Activated T-cell treated with anti-CD3 and anti-CD28 coated beads, Interleukin-2, amount 50 U/mL, for 24 hours (primary cell): ENCODE data around the gene BRSK2.

Source experiments
- DNase-seq: peaks from one replicate; pipeline ENCODE4 v3.0.0-alpha.2; 2020
- H3K27ac Mint-ChIP-seq: 2 replicates; pipeline ENCODE4 v1.8.0; 2020; ENCODE audit warnings: mild to moderate bottlenecking, mixed read lengths
- H3K27me3 Mint-ChIP-seq: 2 replicates; pipeline ENCODE4 v1.8.0; 2020; ENCODE audit warnings: mixed read lengths
- H3K36me3 Mint-ChIP-seq: 2 replicates; pipeline ENCODE4 v1.8.0; 2020; ENCODE audit warnings: low read depth, mixed read lengths
- H3K4me1 Mint-ChIP-seq: 2 replicates; pipeline ENCODE4 v1.8.0; 2020; ENCODE audit warnings: low read depth, mixed read lengths
- H3K4me3 Mint-ChIP-seq: 2 replicates; pipeline ENCODE4 v1.8.0; 2020; ENCODE audit warnings: mild to moderate bottlenecking, moderate library complexity, mixed read lengths
- H3K9me3 Mint-ChIP-seq: 2 replicates; pipeline ENCODE4 v1.8.0; 2020; ENCODE audit warnings: mixed read lengths

The BRSK2 gene

DNA sequence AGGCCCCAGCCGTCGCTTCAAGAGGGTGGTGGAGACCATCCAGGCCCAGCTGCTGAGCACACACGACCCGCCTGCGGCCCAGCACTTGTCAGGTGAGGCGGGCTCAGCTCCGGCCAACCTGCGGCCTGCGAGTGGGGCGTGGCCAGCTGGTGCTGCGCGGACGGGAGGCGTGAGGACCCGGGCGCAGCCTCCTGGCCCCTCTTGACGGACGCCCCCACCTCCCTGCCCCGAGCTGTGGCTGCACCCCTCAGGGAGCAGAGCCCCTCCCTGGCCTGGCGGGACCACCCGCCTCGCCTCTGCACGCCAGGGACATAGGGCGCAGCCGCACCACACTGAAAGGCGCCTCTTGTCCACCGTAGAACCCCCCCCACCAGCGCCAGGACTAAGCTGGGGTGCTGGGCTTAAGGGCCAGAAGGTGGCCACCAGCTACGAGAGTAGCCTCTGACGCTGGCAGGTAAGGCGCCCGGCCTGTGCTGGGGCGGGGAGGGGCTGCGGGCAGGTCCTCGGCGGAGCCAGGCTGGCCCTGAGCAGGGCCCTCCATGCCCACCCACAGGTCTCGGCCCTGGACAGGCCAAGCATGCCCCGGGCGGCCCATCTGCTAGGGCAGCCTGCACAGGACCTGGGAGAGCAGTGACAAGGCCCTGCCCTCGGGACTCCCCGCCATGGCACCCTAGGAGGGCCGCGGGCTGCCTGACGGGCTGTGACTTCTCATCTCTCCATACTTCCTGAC is 67.0 kb downstream of the BRSK2 start:
- no peak for DNase-seq
- no peaks in the 10 kb centered on the region for H3K27me3 Mint-ChIP-seq
- H3K4me3 Mint-ChIP-seq: no peak overlapping the region
- no peaks in the 10 kb centered on the region for H3K36me3 Mint-ChIP-seq
- H3K27ac Mint-ChIP-seq: no peak overlapping the region
- H3K4me1 Mint-ChIP-seq: no peaks in the 10 kb centered on the region
- H3K9me3 Mint-ChIP-seq: no peaks in the 10 kb centered on the region

DNA sequence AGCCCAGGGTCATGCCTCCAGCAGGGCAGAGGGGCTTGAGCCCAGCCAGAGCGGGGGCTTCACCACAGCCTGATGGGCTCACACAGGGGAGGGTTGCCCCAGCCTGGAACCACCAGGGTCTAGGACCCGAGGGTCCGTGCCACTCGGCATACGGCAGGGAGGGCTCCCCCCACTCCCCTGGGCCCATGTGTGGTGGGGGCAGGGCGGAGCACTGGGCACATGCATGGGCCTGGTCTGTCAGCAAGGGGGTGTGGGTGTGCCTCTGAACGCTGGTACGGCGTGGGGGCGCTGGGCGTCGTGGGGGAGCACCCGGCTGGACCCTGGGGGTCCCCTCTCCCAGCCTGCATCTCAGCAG is 67.6 kb downstream of the BRSK2 start:
- no peaks in the 10 kb centered on the region for H3K36me3 Mint-ChIP-seq
- DNase-seq: no peak
- no peaks in the 10 kb centered on the region for H3K4me1 Mint-ChIP-seq
- H3K9me3 Mint-ChIP-seq: no peaks in the 10 kb centered on the region
- H3K27me3 Mint-ChIP-seq: no peaks in the 10 kb centered on the region
- H3K27ac Mint-ChIP-seq: no peak overlapping the region
- H3K4me3 Mint-ChIP-seq: no peak overlapping the region

DNA sequence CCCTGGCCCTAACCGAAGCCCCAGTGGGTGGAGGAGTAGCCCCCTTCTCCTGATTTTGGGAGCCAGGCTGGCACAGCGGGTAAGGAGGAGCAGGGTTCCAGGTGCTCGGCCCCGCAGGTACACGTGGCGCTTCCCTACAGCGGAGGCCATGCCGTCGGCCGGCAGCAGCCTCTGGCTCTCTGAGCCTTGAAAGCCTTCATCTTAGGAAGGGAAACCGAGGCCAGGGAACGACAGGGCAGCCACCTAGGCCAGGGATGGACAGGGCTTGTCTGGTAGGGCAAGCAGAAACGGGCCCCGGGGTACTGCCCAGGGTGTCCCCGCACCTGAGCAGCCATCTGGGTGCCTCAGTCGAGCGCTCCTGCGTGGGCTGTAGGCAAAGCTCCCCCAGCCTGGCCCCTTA is 68.1 kb downstream of the BRSK2 start:
- no peaks in the 10 kb centered on the region for H3K36me3 Mint-ChIP-seq

DNA sequence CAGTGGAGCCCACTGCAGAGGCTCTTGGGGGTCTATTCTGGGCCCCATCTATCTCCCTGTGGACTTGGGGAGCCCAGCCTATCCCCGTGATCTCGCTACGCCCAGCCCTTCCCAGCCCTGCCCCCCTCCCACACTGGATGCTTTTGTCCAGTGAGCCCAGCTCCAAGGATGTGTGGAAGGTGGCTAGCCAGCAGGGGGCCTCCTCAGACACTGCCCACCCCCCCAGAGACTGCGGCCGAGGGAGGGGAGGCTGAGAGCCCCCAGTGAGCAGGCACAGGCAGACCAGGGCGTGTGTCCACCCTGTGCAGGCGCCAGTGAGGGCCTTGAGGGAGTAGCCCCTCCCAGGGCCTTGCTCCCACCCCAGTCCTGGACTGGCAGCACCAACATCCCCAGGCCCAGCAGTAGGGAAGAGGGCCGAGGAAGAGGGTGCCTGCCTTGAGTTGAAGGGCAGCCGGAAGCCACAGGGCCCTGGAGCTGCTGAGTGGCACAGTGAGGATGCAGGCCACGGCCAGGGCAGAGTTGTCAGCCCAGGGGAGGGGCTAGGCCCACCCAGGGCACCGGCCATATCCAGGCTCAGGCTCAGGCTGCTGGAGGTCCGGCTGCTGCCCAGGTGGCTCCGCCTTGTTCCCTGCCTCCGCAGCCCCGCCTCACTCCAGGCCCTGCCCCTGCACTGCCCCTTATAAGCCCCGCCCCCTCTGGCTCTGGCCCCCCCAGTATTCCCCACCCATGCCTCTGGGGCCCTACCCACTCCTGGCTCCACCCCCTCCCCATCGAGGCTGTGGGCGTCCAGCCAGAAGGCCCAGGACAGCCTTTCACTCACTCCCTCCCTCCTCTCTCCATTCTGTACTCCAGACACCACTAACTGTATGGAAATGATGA is 68.8 kb downstream of the BRSK2 start:
- Mint-ChIP-seq H3K36me3 (no peaks in the 10 kb centered on the region), H3K4me3 (no peak overlapping the region), H3K9me3 (no peaks in the 10 kb centered on the region), H3K27me3 (no peaks in the 10 kb centered on the region), H3K4me1 (no peaks in the 10 kb centered on the region), H3K27ac (no peak overlapping the region)
- no peak for DNase-seq

More for the DNA sequence above, 68.1 kb downstream of the BRSK2 start:
- no peak for DNase-seq
- Mint-ChIP-seq H3K4me3 (no peak overlapping the region), H3K27me3 (no peaks in the 10 kb centered on the region), H3K9me3 (no peaks in the 10 kb centered on the region), H3K4me1 (no peaks in the 10 kb centered on the region), H3K27ac (no peak overlapping the region)

DNA sequence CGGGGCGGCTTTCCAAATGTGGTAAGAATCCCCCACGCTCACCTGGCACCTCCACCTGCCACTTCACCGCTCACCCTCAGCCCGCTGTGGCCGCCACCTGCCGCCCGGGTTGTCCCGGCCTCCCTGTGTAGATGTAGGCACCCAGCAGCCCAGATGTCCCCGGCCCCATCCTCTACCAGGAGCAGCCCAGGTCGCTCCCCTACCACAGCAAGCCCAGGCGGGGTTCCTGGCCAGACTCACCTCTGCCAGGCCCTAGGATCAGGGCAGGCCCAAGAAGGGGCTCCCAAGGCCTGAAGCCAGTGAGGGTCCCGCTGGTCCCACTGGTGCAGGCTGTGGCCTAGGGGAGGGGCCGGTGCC is 69.5 kb downstream of the BRSK2 start:
- DNase-seq: no peak
- Mint-ChIP-seq H3K36me3 (no peaks in the 10 kb centered on the region), H3K27me3 (no peaks in the 10 kb centered on the region), H3K4me3 (no peak overlapping the region), H3K9me3 (no peaks in the 10 kb centered on the region), H3K27ac (no peak overlapping the region), H3K4me1 (no peaks in the 10 kb centered on the region)

DNA sequence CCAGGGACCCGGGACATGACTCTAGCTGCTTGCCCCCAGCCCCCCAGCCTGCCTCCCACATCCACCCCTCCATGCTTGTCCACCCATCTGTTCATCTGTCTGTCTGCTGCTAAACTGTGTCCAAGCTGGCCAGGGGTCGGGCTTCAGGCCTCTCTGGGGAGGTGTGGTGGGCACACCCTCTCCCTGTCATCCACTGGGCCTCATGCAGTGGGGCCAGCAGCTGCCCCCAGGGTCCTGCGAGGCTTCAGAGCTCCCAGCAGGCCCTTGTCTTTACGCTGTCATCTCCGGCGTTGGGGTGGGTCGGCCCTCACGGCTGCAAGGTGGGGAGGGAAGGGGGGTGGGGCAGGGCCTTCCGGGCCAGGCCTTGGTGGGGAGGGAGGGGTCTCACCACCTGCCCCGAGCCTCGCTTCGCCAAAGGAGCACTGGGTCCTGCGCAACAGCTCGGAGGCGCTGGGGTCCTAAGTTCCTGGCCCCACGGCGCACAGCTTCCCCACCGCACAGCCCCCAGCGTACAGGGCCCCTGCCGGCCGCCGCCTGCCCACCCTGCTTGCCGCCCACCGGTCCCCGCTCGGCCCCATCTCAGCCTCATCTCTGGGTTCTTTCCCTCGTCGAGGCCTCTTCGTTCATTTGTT is 70.1 kb downstream of the BRSK2 start:
- no peaks in the 10 kb centered on the region for H3K36me3 Mint-ChIP-seq
- no peak overlapping the region for H3K4me3 Mint-ChIP-seq
- no peak overlapping the region for H3K27ac Mint-ChIP-seq
- H3K9me3 Mint-ChIP-seq: no peaks in the 10 kb centered on the region
- H3K4me1 Mint-ChIP-seq: no peaks in the 10 kb centered on the region
- H3K27me3 Mint-ChIP-seq: no peaks in the 10 kb centered on the region
- DNase-seq: no peak

DNA sequence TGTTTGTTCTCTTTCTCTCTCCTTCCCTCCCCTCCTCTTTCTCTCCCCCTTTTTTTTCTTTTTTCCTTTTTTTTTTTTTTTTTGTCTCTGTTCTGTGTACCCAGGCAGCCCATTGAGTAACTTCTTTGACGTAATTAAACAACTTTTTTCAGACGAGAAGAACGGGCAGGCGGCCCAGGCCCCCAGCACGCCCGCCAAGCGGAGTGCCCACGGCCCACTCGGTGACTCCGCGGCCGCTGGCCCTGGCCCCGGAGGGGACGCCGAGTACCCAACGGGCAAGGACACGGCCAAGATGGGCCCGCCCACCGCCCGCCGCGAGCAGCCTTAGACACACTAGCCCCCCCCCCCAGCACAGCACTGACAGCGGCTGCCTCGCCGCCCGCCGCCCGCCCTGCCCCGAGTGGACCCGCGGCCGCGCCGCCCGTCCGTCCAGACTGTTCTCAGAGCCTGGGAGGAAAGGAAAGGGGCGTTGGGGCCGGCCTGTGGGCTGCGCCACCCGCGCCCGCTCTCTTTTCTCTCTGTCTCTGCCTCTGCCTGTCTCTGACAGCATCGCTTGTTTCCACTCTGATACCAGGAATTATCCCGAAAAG is 70.8 kb downstream of the BRSK2 start:
- Mint-ChIP-seq H3K27ac (no peak overlapping the region), H3K9me3 (no peaks in the 10 kb centered on the region), H3K4me1 (no peaks in the 10 kb centered on the region), H3K4me3 (no peak overlapping the region), H3K36me3 (peaks cover 4% of the 10 kb centered on the region), H3K27me3 (no peaks in the 10 kb centered on the region)
- DNase-seq: no peak

DNA sequence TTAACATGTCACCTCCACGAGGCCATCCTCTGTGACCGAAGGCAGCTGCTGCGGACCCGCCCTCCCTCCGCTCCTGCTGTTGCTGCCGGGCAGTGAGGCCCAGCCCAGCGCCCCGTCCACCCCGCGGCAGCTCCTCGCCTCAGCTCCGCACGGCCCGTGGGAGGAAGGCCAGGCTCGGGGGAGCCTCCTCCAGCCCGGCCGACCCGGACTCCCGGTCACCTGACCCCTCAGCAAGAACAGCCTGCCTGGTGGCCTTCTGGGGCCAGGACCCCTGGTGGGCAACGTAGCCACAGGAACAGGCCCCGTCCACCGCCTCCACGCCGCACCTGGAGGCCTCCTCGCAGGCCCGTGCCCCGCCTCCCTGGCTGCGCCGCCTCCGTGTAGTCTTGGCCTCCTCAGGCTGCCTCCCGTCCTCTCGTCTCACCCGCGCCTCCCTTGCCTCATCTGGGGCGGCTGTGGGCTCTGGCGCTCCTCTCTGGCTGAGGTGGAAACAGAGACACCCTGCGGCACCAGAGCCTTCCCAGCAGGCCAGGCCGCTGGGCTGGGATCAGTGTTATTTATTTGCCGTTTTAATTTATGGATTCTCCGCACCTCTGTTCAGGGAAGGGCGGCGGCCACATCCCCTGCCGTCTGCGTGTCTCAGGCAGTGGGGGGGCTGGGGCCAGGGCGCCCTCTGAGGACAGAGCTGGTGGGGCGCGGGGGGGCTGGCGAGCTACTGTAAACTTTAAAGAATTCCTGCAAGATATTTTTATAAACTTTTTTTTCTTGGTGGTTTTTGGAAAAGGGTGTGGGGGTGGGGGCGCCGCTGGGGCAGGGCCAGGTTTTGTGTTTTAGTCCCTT is 71.5 kb downstream of the BRSK2 start:
- Mint-ChIP-seq H3K36me3 (peaks cover 10% of the 10 kb centered on the region), H3K4me3 (no peak overlapping the region), H3K9me3 (no peaks in the 10 kb centered on the region), H3K27me3 (no peaks in the 10 kb centered on the region), H3K4me1 (no peaks in the 10 kb centered on the region), H3K27ac (no peak overlapping the region)
- DNase-seq: no peak

DNA sequence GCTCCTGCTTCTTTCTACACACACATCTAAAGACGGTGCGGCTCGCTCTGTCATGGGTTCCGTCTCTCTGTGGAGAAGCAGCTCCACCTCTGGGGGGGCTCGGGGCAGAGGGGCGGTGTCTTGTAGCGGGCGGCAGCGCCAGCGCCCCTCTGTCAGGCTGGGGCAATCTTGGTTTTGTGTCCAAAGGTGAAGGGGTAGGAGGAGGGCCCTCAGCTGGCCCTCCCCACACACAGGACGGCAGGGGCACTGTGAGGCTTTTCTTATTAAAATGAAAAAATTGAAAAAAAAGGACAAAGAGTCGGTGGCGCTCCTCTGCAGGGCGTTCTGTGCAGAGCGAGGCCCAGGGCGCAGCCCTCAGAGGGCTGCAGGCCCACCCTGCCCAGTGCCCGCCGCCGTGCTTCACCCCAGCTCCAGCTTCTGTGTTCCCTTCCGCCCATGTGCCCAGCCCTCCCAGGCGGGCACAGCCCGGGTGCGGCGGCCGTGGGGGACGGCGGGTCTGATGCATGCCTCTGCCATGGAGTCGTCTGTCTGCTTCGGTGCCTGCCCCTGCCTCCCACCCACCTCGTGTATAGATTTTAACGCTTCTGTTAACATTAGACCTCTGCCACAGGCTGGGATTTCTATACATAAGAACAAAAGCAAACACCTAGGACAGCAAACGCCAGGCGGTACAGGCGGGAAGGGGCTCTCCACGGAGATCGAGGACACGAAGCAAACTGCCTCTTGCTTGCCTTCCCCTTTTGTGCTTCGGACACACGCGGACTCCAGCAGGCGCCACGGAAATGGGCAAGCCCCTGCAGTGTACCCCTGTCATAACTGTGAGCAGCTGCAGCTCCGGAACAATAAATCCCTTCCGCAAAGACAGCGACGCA is 72.3 kb downstream of the BRSK2 start:
- peaks cover 15% of the 10 kb centered on the region for H3K36me3 Mint-ChIP-seq
- no peaks in the 10 kb centered on the region for H3K27me3 Mint-ChIP-seq
- DNase-seq: no peak
- H3K4me3 Mint-ChIP-seq: no peak overlapping the region
- no peaks in the 10 kb centered on the region for H3K4me1 Mint-ChIP-seq
- H3K9me3 Mint-ChIP-seq: no peaks in the 10 kb centered on the region
- H3K27ac Mint-ChIP-seq: no peak overlapping the region

DNA sequence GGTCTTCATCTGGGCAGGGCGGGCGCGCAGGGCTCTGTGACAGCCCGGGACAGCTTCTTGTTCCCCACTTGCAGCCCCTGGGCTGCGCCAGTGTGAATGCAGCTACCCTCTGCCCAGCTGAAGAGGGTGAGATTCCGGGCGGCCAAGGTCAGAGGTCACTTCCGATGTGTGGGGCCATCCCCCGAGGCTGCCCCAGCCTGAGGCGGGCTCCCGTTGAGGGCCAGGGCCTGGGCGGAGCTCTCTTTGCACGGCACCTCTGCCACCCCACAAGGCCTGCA is 72.9 kb downstream of the BRSK2 start:
- H3K4me1 Mint-ChIP-seq: no peaks in the 10 kb centered on the region
- H3K4me3 Mint-ChIP-seq: no peak overlapping the region
- H3K36me3 Mint-ChIP-seq: peaks cover 19% of the 10 kb centered on the region
- DNase-seq: no peak
- no peaks in the 10 kb centered on the region for H3K27me3 Mint-ChIP-seq
- no peak overlapping the region for H3K27ac Mint-ChIP-seq
- H3K9me3 Mint-ChIP-seq: no peaks in the 10 kb centered on the region

DNA sequence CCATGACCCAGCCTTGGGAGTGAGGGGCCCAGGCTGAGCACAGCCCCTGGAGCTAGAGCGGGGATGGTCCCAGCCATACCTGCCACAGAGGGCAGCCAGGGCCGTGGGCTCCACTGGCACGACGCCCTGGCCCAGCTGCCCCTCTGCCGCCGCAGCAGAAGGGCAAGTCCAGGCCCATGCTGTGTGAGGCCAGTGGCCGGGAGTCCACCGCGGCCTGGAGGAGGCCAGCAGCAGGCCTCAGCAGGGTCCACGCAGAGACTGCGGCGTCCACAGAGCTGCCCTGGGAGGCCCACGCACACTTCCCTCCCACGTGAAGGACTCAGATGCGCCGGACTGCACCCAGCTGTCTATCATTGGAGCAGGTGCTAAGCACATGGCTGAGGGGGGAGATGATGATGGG is 73.3 kb downstream of the BRSK2 start:
- Mint-ChIP-seq H3K4me1 (no peaks in the 10 kb centered on the region), H3K9me3 (no peaks in the 10 kb centered on the region), H3K27ac (no peak overlapping the region), H3K4me3 (no peak overlapping the region), H3K36me3 (peaks cover 19% of the 10 kb centered on the region), H3K27me3 (no peaks in the 10 kb centered on the region)
- no peak for DNase-seq

DNA sequence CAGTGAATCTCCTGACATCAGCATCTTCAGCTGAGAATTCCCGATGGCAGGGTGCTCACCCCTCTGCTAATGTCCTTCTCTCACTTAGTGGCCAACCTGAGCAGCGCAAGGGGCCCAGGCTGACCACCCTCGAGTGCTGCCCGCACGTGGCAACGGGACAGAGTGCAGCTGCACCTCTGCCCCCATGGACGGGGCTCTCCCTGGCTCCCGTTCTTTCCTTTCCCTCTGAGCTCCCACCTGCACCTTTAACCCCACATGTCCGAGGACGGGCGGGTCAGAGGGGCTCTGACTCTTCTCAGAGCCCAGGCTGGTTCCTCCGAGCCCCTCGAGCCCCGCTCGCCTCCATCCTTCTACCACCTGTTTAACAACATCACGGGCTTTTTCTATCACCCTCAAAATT is 77.0 kb downstream of the BRSK2 start:
- H3K4me1 Mint-ChIP-seq: no peaks in the 10 kb centered on the region
- no peak overlapping the region for H3K27ac Mint-ChIP-seq
- no peak overlapping the region for H3K4me3 Mint-ChIP-seq
- H3K27me3 Mint-ChIP-seq: no peaks in the 10 kb centered on the region
- H3K36me3 Mint-ChIP-seq: peaks cover 37% of the 10 kb centered on the region
- H3K9me3 Mint-ChIP-seq: no peaks in the 10 kb centered on the region
- no peak for DNase-seq

DNA sequence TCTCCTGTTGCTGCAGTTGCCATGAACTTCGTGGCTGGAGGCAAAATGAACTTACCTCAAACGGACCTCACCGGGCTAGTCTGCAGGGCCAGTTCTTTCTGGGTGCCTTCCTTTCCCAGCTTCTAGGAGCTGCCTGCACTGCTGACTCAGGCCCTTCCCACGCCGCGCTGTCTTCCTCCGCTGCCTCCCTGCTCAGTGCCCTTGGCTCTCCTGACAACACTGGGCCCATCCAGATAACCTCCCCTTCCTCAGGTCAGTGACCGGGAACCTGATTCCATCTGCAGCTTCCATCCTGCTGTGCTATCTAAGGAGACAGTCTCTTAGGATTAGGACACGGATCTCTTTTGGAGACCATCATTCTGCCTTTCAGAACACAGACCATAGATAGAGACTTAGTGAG is 77.5 kb downstream of the BRSK2 start:
- Mint-ChIP-seq H3K27me3 (no peaks in the 10 kb centered on the region), H3K9me3 (no peaks in the 10 kb centered on the region), H3K4me3 (no peak overlapping the region), H3K36me3 (peaks cover 38% of the 10 kb centered on the region), H3K27ac (no peak overlapping the region), H3K4me1 (no peaks in the 10 kb centered on the region)
- DNase-seq: no peak

DNA sequence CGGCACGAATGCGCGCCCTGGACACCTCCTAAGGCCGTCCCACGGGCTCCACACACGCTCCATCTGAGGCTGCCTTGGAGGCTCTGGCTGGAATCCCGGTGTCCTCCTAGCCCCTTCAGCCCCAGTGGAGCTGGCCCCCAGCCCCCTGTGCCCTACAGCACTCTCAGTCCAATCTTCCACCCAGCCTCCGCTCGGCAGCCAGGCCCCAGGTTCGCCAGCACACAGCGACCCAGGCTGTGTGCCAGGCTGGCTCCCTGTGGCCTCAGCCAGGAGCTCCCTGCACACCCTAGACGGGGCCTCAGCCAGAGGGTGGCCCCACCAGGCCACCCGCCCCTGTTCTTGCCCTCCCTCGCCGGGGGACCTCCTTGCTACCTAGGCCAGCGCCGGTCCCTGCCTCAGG is 78.3 kb downstream of the BRSK2 start:
- Mint-ChIP-seq H3K27me3 (no peaks in the 10 kb centered on the region), H3K9me3 (no peaks in the 10 kb centered on the region), H3K4me3 (no peak overlapping the region), H3K27ac (no peak overlapping the region), H3K36me3 (peaks cover 39% of the 10 kb centered on the region), H3K4me1 (no peaks in the 10 kb centered on the region)
- DNase-seq: no peak
